GM19025 (cell line): Measurements from ENCODE around the gene POU6F1.

Source experiments
- ATAC-seq: cut with Tn5 transposase; IDR thresholded peaks from one replicate; pipeline ENCODE4 v1.9.1; 2021; ENCODE audit warnings: mild to moderate bottlenecking, low read depth, moderate library complexity; ENCODE audit not compliant: unreplicated experiment

POU6F1 gene

DNA sequence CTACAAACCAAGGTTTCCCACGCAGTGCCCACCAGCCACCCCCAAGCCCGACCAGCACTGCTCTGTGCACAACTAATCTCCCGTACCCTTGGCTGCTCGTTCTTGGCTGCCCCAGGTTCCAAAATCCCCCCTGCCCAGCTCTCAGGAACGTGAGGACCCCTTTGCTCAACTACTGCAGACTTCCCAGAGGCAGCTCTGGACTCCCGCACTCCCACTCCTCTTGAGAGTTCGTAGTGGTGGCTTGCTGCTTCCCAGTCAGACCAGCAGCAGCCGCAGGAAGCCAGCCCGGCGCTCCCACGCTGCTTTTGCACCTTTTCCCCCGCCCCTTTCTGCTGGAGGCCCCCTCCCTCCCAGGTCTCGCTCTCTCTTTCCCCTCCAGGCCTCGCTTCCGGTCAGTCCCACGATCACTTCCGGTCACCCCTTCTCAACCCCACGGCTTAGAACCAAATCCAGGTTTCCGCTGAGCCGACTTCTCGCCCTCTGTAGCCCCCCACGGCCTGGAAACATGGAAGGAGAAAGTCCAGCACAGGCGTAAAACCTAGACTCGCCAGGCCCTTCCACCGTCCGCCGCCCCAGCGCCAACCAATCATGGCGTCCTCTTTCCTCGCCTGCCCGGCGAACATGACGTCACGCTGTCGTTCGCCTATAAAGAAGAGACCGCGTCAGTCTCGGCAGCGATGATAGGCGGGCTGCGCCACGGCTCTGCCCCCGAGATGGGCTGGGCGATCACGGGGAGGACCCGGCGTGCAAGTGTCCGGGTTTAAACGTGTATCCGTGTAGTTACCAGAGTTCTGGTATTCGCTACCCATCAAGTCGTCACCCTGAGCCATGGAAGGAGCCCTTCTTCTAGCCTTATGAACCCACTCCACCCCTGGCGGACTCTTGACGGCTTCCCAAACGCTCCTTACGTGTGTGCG is 45.1 kb downstream of the POU6F1 start, which contains the start of gene TFCP2:
TSS of gene TFCP2 (minus strand) at position 621 of the 917 bp plus-strand sequence. CDS start 713 bp downstream, outside the sequence.
- ATAC-seq: peak; percentile 92

DNA sequence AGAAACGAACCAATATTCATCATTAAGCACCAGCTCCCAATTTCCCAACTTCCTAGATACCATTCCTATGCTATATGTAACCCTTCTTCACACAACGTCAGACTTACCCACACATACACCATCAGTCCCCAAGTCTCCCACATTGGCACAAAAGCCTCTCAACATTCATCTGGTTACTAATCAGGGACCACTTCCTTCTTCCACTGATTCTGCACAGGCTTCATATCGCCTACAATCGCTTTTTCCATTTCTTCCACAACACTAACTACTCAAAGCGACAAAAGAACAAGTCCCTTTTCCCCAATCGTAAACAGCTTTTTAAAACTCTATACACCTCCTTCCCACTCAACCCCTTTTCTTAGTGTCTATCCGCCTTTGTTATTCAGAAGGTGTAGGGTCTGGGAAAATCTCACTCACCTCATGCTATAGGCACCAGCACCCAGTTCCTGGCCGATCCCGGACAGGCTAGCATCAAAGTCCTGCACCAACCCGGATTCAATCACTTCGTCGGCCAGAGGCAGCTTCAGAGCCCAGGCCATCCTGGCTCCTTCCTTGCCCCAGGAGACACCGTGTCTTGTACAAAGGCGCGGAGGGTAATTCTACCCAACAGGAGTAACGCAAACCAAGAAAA is 45.9 kb downstream of the POU6F1 start:
- no peak for ATAC-seq

DNA sequence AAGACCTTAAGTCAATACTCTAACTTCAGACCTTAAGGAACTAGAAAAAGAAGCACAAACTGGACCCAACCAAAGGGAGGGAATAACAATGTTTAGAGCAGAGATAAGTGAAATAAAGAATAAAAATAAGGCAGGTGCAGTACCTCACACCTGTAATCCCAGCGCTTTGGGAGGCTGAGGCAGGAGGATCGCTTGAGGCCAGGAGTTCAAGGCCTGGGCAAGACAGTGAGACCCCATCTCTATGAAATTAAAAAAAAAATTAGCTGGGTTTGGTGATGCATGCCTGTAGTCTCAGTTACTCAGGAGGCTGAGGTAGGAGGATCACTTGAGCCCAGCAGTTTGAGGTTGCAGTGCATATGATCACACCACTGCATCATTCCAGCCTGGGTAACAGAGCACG is 54.1 kb downstream of the POU6F1 start:
- no peak for ATAC-seq

DNA sequence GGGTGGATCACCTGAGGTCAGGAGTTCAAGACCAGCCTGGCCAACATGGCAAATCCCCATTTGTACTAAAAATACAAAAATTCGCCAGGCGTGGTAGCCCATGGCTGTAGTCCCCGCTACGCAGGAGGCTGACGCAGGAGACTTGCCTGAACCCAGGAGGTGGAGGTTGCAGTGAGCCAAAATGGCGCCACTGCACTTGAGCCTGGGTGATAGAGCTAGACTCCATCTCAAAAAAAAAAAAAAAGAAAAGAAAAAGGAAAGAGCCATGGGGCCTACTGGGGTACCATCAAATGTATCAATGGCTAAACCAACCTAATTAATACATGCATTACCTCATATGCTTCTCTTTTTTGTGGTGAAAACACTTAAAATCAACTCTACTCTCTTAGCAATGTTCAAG is 55.6 kb downstream of the POU6F1 start:
- no peak for ATAC-seq

DNA sequence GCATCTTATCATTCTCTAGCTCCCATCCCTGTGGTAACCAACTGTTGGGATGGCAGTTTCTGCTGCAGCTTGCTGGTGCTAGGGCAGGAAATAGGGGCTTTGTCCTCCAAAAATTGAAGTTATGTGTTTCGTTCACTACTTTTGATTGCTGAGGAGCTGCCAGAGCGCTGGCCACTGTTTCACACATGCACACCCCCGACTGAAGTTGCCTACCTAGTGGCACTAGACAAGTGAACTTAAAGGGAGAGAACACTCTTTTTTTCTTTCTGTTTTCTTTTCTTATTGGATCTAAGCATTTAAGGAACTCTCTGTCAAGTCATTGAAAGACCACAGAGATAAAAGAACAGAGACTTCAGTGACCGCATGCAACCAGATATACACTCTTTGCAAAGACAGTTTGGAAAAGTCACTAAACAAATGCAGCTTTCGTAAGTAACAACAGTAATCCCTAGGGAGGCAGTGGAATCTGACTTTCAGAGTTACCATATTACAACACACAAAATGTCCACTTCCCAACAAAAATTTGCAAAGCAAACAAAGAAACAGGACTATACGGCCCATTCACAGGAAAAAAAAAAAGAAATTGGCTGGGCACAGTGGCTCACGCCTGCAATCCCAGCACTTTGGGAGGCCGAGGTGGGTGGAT is 56.9 kb downstream of the POU6F1 start:
- ATAC-seq: no peak

DNA sequence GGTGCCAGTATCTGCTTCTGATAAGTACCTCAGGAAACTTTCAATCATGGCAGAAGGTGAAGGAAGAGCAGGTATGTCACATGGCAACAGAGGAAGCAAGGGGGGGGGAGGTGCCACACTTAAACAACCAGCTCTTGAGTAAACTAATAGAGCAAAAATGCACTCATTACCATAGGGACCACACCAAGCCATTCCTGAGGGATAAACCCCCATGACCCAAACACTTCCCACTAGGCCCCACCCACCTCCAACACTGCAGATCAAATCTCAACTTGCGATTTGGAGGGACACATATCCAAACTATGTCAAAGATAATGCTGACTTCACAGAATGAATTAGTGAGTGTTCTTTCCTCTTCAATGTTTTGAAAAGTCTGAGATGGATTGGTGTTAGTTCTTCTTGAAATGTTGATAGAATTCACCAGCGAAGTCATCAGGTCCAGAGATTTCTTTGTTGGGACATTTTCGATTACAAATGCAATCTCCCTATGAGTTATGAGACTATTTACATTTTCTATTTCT is 61.6 kb downstream of the POU6F1 start:
- ATAC-seq: no peak

DNA sequence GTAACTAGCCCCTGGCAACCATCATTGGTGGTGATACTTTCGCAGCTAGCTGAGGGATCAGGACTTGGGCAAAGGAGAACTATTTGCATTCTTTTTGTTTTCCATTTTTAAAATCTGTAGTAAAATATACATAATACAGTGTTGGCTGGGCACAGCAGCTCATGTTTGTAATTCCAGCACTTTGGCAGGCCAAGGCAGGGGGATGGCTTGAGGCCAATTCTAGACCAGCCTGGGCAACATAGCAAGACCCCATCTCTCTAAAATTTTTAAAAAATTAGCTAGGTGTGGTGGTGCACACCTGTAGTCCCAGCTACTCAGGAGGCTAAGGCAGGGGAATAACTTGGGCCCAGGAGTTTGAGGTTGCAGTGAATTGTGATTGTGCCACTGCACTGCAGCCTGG is 64.9 kb downstream of the POU6F1 start:
- ATAC-seq: no peak

DNA sequence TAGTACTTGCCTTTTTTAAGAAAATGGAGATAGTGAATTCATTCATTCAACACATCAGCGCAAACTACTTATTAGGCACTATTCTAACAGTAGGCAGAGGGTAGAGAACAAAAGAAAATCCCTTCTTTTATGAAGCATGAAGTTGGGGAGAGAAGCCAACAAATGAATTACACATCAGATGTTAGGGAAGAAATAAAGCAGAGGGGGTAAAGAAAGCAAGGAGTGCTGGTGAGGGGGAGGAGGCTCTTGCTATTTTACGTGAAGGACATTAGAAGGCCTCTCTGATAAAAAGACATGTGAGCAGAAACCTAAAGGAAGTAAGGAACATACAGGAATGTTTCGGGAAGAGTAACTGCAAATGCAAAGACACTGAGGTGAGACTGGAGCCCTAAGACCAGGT is 67.1 kb downstream of the POU6F1 start:
- ATAC-seq: no peak

DNA sequence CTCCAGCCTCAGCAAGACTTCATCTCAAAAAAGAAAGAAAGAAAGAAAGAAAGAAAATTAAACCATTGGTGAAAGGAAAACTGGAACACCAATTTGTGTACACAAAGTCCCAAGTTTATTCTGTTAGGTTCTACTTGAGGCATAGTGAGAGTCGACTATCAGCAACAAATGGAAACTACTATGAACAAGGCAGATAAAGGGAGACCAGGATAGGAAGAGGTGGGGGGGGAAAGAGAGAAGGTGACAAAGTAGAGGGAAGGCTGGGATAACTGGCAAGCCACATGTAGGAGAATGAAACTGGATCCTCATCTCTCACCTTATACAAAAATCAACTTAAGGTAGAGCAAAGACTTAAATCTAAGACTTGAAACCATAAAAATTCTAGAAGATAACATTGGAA is 70.6 kb downstream of the POU6F1 start:
- ATAC-seq: no peak

DNA sequence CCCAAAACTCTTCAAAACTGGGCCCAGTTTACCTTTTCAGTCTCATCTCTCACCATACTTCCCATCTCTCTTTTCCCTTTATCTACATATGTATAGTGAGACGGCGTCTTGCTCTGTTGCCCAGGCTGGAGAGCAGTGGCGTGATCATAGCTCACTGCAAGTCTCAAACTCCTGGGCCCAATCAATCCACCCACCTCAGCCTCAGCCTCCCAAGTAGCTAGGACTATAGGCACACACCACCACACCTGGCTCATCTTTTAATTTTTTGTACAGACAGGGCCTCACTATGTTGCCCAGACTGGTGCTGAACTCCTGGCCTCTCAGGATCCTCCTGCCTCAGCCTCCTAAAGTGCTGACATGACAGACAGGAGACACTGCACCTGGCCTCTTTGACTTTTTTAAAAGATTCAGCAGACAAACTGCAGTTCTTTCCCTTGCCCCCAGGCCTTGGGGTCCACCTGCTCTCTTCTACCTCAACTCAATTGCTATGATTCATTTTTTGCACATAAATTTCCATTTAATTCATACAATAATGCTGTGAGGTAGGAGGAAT is 78.5 kb downstream of the POU6F1 start:
- no peak for ATAC-seq
